Measurements from ENCODE around the gene LRP2.

LRP2 gene

GRCh38 chr2:169298007-169298406 lies 64.3 kb downstream of the LRP2 start:
- H3K36me3 ChIP-seq (ENCODE audit: insufficient read depth, low read length): no peaks in the 10 kb centered on the region
- H3K79me2 ChIP-seq (ENCODE audit: insufficient read depth, low read length): no peaks in the 10 kb centered on the region
- no peak overlapping the region for H3K27ac ChIP-seq (ENCODE audit: low read length)
- H3K4me2 ChIP-seq (ENCODE audit: insufficient read depth, low read length): no peak overlapping the region
- H3K9me3 ChIP-seq (ENCODE audit: insufficient read depth, low read length, severe bottlenecking): no peaks in the 10 kb centered on the region
- DNase-seq (no peak), ATAC-seq (ENCODE audit: insufficient read depth, low read depth) (no peak)
- H3K4me3 ChIP-seq (ENCODE audit: low read depth in 1 of 2, low read length in 2 of 2): no peak overlapping the region
- H2AFZ ChIP-seq (ENCODE audit: low read depth, low read length): no peak overlapping the region
- H4K20me1 ChIP-seq (ENCODE audit: insufficient read depth, low read length): no peaks in the 10 kb centered on the region
- TF ChIP-seq CTCF (IDR thresholded peaks at IDR 0.05; ENCODE audit: borderline replicate concordance, extremely low read depth, low read length, poor library complexity, severe bottlenecking) (no peak), EZH2 (IDR thresholded peaks at IDR 0.05; ENCODE audit: borderline replicate concordance, low read depth, low read length, severe bottlenecking) (no peak)
- peaks cover 12% of the 10 kb centered on the region for H3K27me3 ChIP-seq (ENCODE audit: insufficient read depth, low read length, poor library complexity)
- no peak overlapping the region for H3K9ac ChIP-seq (ENCODE audit: low read depth, low read length)
- no peaks in the 10 kb centered on the region for H3K4me1 ChIP-seq (ENCODE audit: insufficient read depth, low read length)

GRCh38 chr2:169294001-169294675 lies 68.2 kb downstream of the LRP2 start:
- DNase-seq: no peak
- Histone ChIP-seq H3K27ac (ENCODE audit: low read length) (no peak overlapping the region), H3K27me3 (ENCODE audit: insufficient read depth, low read length, poor library complexity) (no peaks in the 10 kb centered on the region), H3K9me3 (ENCODE audit: insufficient read depth, low read length, severe bottlenecking) (no peaks in the 10 kb centered on the region), H3K36me3 (ENCODE audit: insufficient read depth, low read length) (no peaks in the 10 kb centered on the region), H2AFZ (ENCODE audit: low read depth, low read length) (no peak overlapping the region), H3K4me2 (ENCODE audit: insufficient read depth, low read length) (no peak overlapping the region), H3K79me2 (ENCODE audit: insufficient read depth, low read length) (no peaks in the 10 kb centered on the region), H3K4me3 (ENCODE audit: low read depth in 1 of 2, low read length in 2 of 2) (no peak overlapping the region), H3K4me1 (ENCODE audit: insufficient read depth, low read length) (no peaks in the 10 kb centered on the region), H4K20me1 (ENCODE audit: insufficient read depth, low read length) (no peaks in the 10 kb centered on the region), H3K9ac (ENCODE audit: low read depth, low read length) (no peak overlapping the region)
- ATAC-seq (ENCODE audit: insufficient read depth, low read depth): no peak
- TF ChIP-seq CTCF (IDR thresholded peaks at IDR 0.05; ENCODE audit: borderline replicate concordance, extremely low read depth, low read length, poor library complexity, severe bottlenecking): no peak
- no peak for TF ChIP-seq EZH2 (IDR thresholded peaks at IDR 0.05; ENCODE audit: borderline replicate concordance, low read depth, low read length, severe bottlenecking)

- Histone ChIP-seq H4K20me1 (ENCODE audit: insufficient read depth, low read length) (no peaks in the 10 kb centered on the region; the same call in 1 of the 2 replicates), H2AFZ (ENCODE audit: low read depth, low read length) (no peak overlapping the region)
- no peak for ATAC-seq (ENCODE audit: insufficient read depth, low read depth)
Observed at GRCh38 chr2:169291517-169291916, 70.8 kb downstream of the LRP2 start.

More at GRCh38 chr2:169291517-169291916, 70.8 kb downstream of the LRP2 start:
- no peak for TF ChIP-seq CTCF (IDR thresholded peaks at IDR 0.05; ENCODE audit: borderline replicate concordance, extremely low read depth, low read length, poor library complexity, severe bottlenecking)
- no peak for TF ChIP-seq EZH2 (IDR thresholded peaks at IDR 0.05; ENCODE audit: borderline replicate concordance, low read depth, low read length, severe bottlenecking)
- no peak for DNase-seq
- Histone ChIP-seq H3K27ac (ENCODE audit: low read length) (no peak overlapping the region), H3K4me1 (ENCODE audit: insufficient read depth, low read length) (no peaks in the 10 kb centered on the region), H3K27me3 (ENCODE audit: insufficient read depth, low read length, poor library complexity) (no peaks in the 10 kb centered on the region), H3K79me2 (ENCODE audit: insufficient read depth, low read length) (no peaks in the 10 kb centered on the region), H3K4me3 (ENCODE audit: low read depth in 1 of 2, low read length in 2 of 2) (no peak overlapping the region), H3K4me2 (ENCODE audit: insufficient read depth, low read length) (no peak overlapping the region), H3K36me3 (ENCODE audit: insufficient read depth, low read length) (no peaks in the 10 kb centered on the region), H3K9me3 (ENCODE audit: insufficient read depth, low read length, severe bottlenecking) (no peaks in the 10 kb centered on the region), H3K9ac (ENCODE audit: low read depth, low read length) (no peak overlapping the region)

All from DND-41 (cell line).